Activated CD4-positive, alpha-beta T cell treated with anti-CD3 and anti-CD28 coated beads, Interleukin-2, amount 50 U/mL, for 24 hours (primary cell): Measurements from ENCODE around the gene CAMSAP2.
"Not testable (repeated sequence)": the region's sequence is repeated elsewhere in the genome, so short reads cannot be mapped to it uniquely, and the experiment has no call there.

Experiments used
- DNase-seq, 2 donors: peaks; one replicate each; pipeline ENCODE4 v3.0.0-alpha.2; 2020; ENCODE audit warnings: low read depth in 1 of 2, low spot score in 1 of 2

Gene CAMSAP2

DNA sequence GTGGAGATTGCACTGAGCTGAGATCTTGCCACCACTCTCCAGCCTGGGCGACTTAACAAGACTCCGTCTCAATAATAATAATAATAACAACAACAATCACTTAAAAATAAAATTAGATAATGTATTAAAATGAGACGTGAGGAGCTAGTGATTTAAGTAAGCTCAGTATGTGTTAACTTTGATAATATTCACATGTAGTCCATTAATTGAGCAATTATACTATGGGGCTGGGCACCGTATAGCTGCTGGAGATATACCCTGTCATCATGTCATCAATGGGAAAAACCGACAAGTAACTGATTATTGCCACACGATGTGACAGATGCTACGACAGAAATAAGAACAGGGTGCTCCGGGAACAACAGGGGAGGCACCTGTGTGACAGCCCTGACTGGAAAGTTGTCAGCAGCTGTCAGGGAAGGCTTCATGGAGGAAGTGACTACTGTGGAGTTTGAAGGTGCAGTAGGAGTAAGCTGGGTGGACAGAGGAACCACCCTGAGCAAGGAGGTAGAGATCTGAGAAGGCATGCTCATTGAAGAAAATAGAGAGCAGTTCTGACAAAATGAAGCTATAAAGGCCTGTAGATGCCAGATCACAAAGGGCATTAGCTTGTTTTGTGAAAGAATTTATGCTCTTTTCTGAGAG, 924 bp upstream of the CAMSAP2 start:
- no peak for DNase-seq

DNA sequence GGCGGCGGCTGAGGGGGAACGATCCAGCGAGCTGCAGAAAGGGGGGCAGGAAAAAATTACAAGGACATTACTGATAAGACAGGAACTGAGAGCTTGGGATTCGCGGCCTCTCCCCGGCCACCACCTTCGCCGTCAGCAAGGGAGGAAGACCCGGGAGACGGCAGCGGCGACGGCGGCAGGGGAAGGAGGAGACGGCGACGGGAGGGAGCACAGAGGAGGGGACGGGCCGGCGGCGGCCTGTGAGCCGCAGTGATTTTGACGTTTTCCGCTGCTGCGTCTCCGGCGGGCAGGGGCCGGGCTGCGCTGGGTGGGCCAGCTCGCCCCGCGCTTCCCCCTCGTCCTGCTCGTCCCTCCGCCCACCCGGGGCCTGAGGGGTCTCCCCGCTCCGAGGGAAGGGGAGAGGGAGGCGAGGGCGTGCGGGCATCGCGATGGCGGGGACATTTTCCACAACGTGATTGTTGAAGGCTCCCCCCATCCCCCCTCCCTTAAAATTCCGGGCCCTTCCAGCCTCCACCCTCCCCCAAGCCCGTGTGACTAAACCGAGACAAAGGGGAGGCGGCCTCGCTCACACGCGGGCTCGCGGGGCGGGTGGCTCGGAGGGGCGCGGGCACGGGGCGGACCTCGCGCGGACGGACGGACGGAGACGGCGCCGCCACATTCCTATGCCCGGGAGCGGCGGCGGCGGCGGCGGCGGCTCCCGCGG, 407 bp downstream of the CAMSAP2 start:
- peak in 1 of 2 donors; percentile 17 for DNase-seq

- no peak for DNase-seq
Observed at GRCh38 chr1:200739702-200740570, 1.2 kb downstream of the CAMSAP2 start.

DNA sequence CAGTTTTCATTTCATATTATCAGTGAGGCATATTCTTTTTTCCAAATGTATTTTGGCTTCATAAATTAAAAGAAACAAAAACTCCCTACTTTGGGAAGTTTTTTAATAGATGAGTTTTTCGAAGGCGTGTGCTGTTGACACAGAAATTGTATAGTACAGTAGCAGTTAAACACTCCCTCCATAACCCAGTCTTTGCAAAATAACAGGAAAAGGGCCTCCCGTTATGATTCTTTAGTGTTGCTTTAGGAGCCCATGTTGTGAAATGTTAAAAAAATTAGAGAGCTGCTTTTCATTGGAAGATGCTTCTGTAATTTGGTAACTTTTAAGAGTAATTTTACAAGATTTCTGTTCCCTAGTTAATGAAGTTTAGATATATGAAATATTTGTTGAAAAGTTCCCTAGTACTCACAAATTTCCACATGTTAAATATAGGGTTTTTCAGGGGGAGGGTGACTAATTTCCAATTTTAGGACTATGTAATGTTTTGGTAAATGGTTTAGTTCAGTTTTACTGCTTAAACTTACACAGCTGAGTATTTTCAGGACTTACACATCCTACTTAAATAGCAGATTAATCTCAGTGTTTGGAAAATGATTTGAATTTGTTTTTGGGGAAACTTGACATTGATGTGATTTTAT, 2.0 kb downstream of the CAMSAP2 start:
- DNase-seq = no peak

GRCh38 chr1:200741551-200742207, 3.0 kb downstream of the CAMSAP2 start:
- DNase-seq = no peak

DNA sequence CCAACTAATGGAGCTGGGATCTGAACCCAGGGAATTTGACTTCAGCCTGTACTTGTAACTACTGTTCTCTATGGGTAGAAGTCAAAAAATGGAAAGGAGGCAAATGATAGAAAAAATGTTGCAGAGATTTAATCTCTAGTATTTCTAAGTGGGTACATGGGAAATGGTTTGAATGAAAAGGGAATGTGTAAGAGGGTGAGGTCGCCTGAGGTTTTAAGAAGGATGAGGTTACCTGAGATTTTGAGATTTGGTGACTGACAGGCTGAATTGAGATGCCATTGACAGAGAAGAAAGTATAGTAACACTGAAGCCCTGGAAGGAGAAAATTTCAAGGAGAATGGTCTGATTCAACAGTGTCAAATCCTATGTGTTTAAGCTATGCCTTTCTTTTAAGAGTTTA, 5.5 kb downstream of the CAMSAP2 start:
- DNase-seq = no peak

- DNase-seq = no peak
Observed at GRCh38 chr1:200749090-200749489, 10.4 kb downstream of the CAMSAP2 start.

- DNase-seq = not testable (repeated sequence)
Observed at GRCh38 chr1:200750749-200751148, 12.1 kb downstream of the CAMSAP2 start.

DNA sequence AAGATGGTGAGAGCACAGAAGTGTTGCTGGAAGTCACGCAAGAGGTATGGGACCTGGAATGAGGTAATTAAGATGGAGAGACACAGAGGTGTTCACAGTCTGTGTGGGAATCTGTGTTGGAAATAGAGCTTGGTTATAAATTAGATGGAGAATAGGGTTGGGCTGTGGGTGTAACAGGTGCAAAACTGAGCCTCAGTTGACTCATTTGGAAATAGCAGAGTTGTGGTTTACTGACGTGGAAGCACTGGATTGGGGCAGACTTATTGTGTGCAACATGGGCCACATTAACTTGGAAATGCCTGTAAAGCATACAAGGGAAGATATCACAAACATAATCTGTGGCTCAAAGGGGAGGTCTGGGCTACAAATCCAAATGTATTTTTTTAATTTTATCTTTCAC, 13.0 kb downstream of the CAMSAP2 start:
- DNase-seq = no peak

DNA sequence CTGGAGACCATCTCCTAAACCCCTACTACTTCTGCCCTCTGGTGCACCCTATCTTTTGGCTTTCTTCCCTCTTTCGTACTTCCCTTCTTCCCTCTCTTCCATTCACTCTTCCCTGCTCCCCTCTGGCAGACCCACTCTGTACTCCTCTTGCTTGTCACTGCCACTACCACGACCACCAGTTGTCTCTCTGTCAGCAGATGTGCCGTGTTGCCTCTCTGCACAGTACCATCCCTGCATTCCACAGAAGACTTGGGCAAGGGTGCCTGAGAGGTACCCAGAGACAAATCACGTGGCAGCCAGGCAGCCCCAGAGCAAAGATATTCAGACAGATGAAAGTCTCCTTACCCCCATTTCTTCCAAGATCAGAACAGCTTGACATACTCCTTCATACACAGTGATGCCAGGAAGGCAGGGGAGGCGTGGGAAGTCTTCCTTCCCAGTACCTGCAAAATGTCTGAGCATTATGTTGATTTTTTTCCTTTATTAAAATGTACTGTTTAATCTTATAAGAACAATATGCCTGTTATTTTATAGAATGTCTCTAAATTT, 15.0 kb downstream of the CAMSAP2 start:
- no peak for DNase-seq

DNA sequence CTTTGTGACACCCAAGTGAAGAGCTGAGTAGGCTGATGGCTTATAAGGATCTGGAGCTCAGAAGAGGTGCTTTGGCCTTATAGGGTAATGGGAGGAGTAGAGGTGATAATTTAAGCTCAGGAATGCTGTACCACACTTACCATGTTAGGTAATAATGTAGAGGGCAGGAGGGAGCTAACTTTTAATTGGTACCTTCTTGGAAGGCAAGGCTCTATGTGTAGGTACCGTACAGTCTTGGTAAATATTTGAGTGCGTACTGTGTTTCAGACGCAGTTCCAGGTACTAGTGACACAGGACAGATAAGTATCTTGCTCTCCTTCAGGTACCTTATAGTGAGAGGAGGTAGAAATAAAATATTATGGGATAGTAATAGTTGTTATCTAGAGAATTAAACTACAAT, 16.8 kb downstream of the CAMSAP2 start:
- no peak for DNase-seq

DNA sequence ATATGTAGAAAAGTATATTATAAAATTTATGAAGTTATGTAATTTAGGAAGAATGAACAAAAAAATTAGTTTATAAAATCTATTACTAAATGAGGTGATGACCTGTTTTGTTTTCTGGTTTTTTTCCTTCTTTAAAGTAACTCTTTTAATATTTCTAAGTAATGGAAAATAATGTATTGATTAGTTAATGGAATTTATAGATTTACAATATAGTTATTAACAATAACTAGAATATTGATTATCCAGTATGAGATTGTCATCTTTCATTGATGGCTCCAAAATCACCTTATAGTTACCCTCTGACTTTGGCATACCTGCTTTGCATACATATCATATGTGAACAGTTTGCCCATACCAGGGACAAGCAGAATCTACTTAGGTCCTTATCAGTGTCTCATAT, 23.4 kb downstream of the CAMSAP2 start:
- no peak for DNase-seq

- no peak for DNase-seq
Observed at GRCh38 chr1:200767321-200767720, 28.6 kb downstream of the CAMSAP2 start.

GRCh38 chr1:200771625-200772555, 33.2 kb downstream of the CAMSAP2 start:
- no peak for DNase-seq

DNA sequence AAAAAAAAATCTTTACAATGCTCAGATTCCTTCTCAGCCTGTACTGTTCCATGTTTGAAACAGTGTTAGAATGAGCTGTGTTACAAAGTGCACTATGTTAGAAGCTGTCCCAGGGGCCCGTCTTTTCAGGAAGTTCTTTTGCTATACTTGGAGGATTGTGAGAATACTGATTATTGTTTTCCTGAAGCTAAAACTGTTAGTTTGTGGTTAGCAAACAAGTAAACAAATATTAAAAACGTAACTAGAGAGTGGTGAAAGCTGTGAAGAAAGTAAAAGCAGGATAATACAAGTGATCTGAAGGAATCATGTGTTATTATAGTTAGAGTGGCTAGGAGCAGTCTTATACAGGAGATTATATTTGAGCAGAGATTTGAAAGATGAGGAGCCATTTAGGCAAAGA, 35.6 kb downstream of the CAMSAP2 start:
- no peak for DNase-seq

- DNase-seq = no peak
Observed at GRCh38 chr1:200774735-200775444, 36.2 kb downstream of the CAMSAP2 start.

DNA sequence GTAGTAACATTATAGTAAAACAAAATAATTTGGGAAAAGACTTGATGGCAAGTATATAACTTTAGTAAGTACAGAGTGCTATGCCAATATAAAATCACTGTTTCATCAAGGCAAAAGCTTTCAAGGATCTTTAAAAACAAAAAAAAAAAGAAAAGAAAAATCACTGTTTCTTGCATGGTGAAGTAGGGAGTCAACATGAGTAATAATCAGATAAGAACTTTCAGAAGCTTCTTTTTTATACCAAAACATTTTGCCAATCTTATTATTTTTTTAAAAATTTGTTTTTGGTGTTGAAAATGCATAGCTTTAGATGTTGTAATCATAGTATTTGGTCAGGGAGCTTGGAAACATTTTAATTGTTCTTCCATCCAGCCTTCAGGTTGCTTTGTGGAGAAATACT, 37.2 kb downstream of the CAMSAP2 start:
- DNase-seq = no peak

DNA sequence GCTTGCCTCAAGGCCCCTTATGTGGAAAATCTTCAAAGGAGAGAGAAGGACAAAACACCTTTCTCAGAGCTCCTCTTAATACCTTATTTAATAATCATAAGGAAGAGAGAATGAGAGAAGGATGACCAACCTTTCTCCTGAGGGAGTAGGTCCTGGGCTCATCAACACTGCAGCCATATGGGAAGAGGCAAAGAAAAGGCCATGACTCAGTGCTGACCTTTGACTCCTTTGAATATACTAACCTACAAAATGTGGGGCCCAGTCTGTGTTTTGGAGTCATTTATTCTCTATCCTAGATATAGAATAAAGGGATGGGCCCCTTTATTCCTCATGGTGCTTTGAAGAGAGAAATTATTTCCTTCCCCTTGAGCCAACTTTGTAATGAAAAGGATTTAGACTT, 38.3 kb downstream of the CAMSAP2 start:
- no peak for DNase-seq

DNA sequence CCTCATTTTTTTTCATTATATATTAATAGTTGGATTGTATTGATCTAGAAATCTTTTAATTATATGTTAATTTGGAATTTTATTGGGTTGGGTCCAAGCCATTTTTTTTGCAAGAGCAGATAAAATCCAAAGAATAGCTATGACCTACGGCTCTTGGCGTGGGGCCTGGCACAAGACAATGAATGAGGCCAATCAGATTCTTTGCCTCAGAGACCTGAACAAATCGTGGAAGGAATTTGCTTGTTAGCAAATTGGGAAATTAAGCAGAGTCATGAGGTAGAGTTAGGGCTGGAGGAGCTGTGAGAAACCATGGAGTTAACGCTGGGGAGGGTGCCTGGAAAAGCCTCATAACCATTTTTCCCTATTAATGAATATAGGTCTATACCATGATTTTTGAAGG, 40.1 kb downstream of the CAMSAP2 start:
- DNase-seq = no peak
